Muscle layer of duodenum (tissue), 2 donors: ENCODE results near the gene RIMBP2.
"Not testable (repeated sequence)": the region's sequence is repeated elsewhere in the genome, so short reads cannot be mapped to it uniquely, and the experiment has no call there.

Experiments
- H3K27ac ChIP-seq: one replicate; pipeline ENCODE4 v1.7.0; 2013; ENCODE audit warnings: mild to moderate bottlenecking, low read length
- H3K27me3 ChIP-seq: one replicate; pipeline ENCODE4 v1.7.0; 2013; ENCODE audit warnings: low read depth, mild to moderate bottlenecking, control low read depth, low read length
- H3K36me3 ChIP-seq, 2 donors: one replicate each; pipeline ENCODE4 v1.7.0; 2013; ENCODE audit warnings: low read length in 2 of 2, control low read depth in 1 of 2, mild to moderate bottlenecking in 1 of 2; ENCODE audit not compliant: insufficient read depth in 2 of 2, control insufficient read depth in 1 of 2
- H3K4me1 ChIP-seq, 2 donors: one replicate each; pipeline ENCODE4 v1.7.0; 2013; ENCODE audit warnings: low read length in 2 of 2, mild to moderate bottlenecking in 2 of 2, control low read depth in 1 of 2, moderate library complexity in 1 of 2; ENCODE audit not compliant: insufficient read depth in 2 of 2, control insufficient read depth in 1 of 2
- H3K4me3 ChIP-seq, 2 donors: one replicate each; pipeline ENCODE4 v1.7.0; 2013; ENCODE audit warnings: low read length in 2 of 2, low read depth in 1 of 2, mild to moderate bottlenecking in 1 of 2
- H3K9me3 ChIP-seq, 2 donors: one replicate each; pipeline ENCODE4 v1.7.0; 2013; ENCODE audit warnings: low read length in 2 of 2, control low read depth in 1 of 2, mild to moderate bottlenecking in 1 of 2; ENCODE audit not compliant: control insufficient read depth in 1 of 2
- donor health status: healthy.

Gene RIMBP2

DNA sequence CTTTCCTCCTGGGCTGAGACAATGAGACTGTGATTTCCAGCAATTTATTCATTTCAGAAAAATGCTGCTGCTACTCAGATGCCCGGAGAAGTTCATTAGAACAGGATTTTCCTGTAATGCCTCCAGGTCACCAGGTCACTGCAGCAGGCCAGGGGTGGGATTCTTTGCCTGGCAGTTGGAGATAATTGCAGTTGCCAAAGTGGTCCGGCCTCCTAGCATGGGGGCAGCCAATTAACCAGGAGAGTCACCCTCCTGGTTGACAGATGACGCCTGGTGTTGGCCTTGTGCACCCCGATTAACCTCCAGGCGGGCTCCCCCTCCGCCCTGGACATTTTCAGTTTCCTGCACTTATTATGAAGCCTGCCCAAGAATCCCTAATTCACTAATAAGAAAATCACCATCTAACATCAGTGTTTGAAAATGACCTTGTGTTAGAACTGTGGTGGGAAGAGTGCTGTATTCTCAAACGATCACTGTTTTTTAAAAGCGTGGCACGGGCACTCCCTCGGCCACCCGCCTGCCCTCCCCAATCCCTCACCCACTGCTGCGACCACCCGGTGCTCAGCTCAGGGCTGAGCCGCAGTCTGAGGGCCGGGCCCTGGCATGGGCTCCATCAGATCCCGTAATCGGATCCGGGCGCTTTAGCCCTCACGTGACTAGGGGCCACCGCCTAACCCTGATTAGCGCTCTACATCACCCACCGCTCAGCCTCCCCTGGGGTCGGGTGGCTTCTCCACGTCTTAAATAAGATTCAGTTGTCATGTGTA is 12.9 kb downstream of the RIMBP2 start:
- Histone ChIP-seq H3K27me3 (no peaks in the 10 kb centered on the region), H3K27ac (no peak overlapping the region), H3K4me3 (no peak overlapping the region), H3K4me1 (no peaks in the 10 kb centered on the region), H3K36me3 (no peaks in the 10 kb centered on the region), H3K9me3 (no peaks in the 10 kb centered on the region)

DNA sequence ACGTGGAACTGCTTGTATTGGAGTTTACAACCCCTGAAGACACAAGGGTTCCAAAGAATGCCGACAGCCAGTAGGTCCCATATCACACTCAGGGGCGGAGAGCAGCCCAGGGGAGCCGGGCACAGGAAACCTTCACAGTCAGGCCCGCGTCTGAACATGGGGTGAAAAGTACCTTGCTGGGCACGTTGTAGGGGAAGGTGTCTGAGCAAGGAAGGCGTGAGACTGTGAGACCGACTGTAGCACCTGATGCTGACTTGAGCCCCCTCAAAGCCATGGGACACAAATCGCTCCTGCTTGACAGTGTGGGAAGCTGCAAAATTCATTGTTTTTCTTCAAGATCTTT is 14.7 kb downstream of the RIMBP2 start:
- Histone ChIP-seq H3K27me3 (no peaks in the 10 kb centered on the region), H3K36me3 (no peaks in the 10 kb centered on the region), H3K9me3 (no peaks in the 10 kb centered on the region), H3K4me3 (no peak overlapping the region), H3K27ac (no peak overlapping the region), H3K4me1 (no peaks in the 10 kb centered on the region)

GRCh38 chr12:130700492-130701401 is 15.4 kb downstream of the RIMBP2 start:
- Histone ChIP-seq H3K4me3 (no peak overlapping the region), H3K27ac (no peak overlapping the region), H3K36me3 (no peaks in the 10 kb centered on the region), H3K4me1 (no peaks in the 10 kb centered on the region), H3K9me3 (no peaks in the 10 kb centered on the region), H3K27me3 (no peaks in the 10 kb centered on the region)

GRCh38 chr12:130698106-130698505 is 18.0 kb downstream of the RIMBP2 start:
- H3K27ac ChIP-seq = no peak overlapping the region
- H3K27me3 ChIP-seq = no peaks in the 10 kb centered on the region
- H3K4me1 ChIP-seq = no peaks in the 10 kb centered on the region
- no peaks in the 10 kb centered on the region for H3K9me3 ChIP-seq
- H3K36me3 ChIP-seq = no peaks in the 10 kb centered on the region
- H3K4me3 ChIP-seq = no peak overlapping the region

DNA sequence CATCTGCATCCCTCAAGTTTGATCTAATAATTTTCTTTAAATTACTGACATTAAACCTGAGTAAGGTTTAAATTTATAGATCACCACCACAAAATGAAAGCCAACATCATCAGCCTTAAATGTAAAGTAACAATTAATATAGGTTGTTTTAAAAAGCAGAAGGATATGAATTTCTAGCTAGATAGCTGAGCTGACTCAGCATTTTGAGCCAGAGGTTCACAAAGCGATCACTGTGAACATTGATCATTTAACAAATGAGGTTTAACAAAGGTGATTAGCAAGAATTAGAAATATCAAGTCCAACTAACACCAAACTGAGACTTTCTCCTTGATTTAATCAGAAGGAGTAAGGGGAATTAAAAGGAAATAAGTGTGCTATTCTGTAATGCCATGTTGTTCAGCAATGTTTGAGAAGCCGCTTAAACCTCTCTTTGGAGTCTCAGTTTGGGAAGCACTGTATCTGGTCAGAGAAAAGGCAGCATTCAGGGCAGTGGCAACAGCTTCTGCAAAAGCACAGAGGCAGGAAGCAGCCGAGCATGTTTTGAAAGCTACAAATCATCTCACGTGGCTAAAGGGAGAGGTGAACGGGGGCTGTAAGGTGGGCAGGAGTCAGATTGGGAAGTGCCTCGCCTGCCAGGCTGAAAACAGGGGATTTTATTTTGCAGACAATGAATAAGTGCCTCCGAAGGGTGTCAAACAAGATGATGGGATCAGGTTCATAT is 19.6 kb downstream of the RIMBP2 start:
- no peaks in the 10 kb centered on the region for H3K9me3 ChIP-seq
- H3K27me3 ChIP-seq = no peaks in the 10 kb centered on the region
- H3K4me3 ChIP-seq = no peak overlapping the region
- H3K27ac ChIP-seq = no peak overlapping the region
- no peaks in the 10 kb centered on the region for H3K4me1 ChIP-seq
- H3K36me3 ChIP-seq = no peaks in the 10 kb centered on the region

DNA sequence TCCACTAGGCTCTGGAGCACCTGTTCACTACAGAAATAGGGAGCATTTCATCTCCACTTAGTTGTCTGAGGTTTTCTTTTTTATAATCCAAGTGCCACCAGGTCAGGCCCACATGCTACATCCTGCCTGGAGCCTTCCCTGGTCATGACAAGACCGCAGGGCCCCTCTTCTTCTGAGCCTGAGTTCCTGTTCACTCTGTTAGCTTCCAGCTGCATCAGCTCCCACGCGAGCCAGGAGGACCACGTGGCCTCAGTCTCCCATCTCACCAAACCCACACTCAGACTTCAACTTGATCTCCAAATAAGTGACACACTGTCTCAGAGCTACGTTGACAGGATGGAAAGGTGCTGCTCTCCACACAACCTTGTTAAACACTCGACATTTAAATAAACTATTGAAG is 21.0 kb downstream of the RIMBP2 start:
- Histone ChIP-seq H3K27ac (no peak overlapping the region), H3K4me3 (no peak overlapping the region), H3K4me1 (no peaks in the 10 kb centered on the region), H3K27me3 (no peaks in the 10 kb centered on the region), H3K9me3 (no peaks in the 10 kb centered on the region), H3K36me3 (no peaks in the 10 kb centered on the region)

GRCh38 chr12:130689408-130690405 is 26.4 kb downstream of the RIMBP2 start:
- H3K27ac ChIP-seq = no peak overlapping the region
- H3K4me3 ChIP-seq = no peak overlapping the region
- no peaks in the 10 kb centered on the region for H3K36me3 ChIP-seq
- no peaks in the 10 kb centered on the region for H3K9me3 ChIP-seq
- H3K27me3 ChIP-seq = no peaks in the 10 kb centered on the region
- no peaks in the 10 kb centered on the region for H3K4me1 ChIP-seq

- H3K9me3 ChIP-seq, H3K36me3 ChIP-seq: not testable (repeated sequence)
Observed at GRCh38 chr12:130688999-130689398, 27.1 kb downstream of the RIMBP2 start.

DNA sequence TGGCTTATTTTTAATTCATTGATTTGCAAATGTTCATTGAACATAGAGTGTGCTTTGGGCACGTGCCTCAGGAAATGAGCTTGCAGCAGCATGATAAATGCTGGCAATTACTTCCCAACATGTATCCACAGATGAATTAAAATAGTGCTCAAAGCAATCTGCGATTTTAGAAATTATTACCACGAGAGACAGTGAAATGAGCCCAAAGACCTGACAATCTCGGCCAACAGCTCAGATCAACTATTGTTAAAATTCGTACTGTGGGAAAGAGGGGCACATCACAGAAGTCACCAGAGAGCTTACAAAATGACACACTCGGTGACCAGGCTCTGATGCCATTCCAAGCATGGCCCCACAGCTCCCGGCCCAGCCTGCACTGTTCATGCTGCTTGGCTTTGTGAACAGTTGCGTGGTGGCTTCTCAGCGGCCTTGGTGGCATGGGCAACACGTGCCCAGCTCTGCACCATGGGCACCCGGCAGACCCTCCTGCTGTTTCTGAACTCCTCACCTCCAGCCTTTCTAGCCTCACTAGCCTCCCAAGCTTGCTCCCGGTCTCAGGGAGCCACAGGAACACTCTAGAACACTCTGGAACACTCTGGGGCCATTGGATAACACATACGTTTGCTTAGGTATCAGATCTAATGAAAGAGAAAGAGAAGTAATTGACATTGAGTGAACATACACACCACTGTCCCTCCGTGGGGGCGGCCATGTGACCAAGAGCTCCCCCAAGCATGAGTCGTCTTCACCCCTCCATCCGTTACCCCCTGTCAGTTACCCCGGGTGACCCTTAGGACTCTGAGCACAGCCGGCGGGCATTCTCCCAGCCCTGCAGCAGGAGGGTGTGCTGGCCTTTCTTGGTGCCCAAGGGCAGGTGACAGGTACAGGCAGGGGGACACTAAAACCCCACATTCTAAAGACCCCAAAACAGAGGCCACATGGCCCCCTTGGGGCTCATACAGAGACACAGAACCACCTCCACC is 28.0 kb downstream of the RIMBP2 start:
- no peaks in the 10 kb centered on the region for H3K9me3 ChIP-seq
- no peak overlapping the region for H3K27ac ChIP-seq

More at GRCh38 chr12:130688999-130689398, 27.1 kb downstream of the RIMBP2 start:
- H3K27ac ChIP-seq, H3K4me3 ChIP-seq, H3K27me3 ChIP-seq, H3K4me1 ChIP-seq: not testable (repeated sequence)

GRCh38 chr12:130687190-130687589 is 28.9 kb downstream of the RIMBP2 start:
- Histone ChIP-seq H3K9me3 (no peaks in the 10 kb centered on the region), H3K4me3 (no peak overlapping the region), H3K36me3 (no peaks in the 10 kb centered on the region), H3K27me3 (no peaks in the 10 kb centered on the region), H3K4me1 (no peaks in the 10 kb centered on the region), H3K27ac (no peak overlapping the region)

More for the DNA sequence above, 28.0 kb downstream of the RIMBP2 start:
- no peak overlapping the region for H3K4me3 ChIP-seq
- H3K27me3 ChIP-seq = no peaks in the 10 kb centered on the region
- H3K36me3 ChIP-seq = no peaks in the 10 kb centered on the region
- no peaks in the 10 kb centered on the region for H3K4me1 ChIP-seq
